ENCODE measurements around the gene TRIM72.

DNA sequence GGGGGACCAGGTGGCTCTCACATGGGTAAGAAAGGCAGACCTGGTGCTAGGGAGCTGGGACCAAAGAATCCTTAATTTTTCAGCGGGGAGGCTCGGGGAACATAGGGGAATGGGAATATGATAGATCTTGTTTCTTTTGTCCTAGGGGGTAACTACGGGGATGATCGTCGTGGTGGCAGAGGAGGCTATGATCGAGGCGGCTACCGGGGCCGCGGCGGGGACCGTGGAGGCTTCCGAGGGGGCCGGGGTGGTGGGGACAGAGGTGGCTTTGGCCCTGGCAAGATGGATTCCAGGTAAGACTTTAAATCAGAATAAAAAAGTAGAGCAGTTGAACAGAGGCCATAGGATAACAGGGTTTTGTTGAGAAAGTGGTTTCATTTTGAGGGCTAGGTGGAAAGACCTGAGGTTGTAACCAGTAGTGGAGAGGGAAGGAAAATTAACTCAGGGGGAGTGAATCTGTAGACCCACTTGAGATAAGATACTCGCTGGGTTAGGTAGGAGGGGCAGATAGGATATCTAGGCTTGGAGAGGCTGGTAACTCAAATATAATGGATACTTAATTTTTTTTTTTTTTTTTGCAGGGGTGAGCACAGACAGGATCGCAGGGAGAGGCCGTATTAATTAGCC lies 23.0 kb upstream of the TRIM72 start:
- TF ChIP-seq CTCF (IDR thresholded peaks at IDR 0.05) (no peak), POLR2A (IDR thresholded peaks at IDR 0.05) (no peak), POLR2AphosphoS5 (IDR thresholded peaks at IDR 0.05) (no peak), EP300 (IDR thresholded peaks at IDR 0.05) (no peak)
